ENCODE data around the gene PODN. TPM values are rescaled to one million over a fixed set of nuclear protein-coding genes. Genes with fewer than 3 reads are reported as not detected.

PODN gene
- total and polyA plus RNA-seq, 2 of the 4 experiments (the other 2 are of a cell fraction), result 0.54 to 6.2 TPM

DNA sequence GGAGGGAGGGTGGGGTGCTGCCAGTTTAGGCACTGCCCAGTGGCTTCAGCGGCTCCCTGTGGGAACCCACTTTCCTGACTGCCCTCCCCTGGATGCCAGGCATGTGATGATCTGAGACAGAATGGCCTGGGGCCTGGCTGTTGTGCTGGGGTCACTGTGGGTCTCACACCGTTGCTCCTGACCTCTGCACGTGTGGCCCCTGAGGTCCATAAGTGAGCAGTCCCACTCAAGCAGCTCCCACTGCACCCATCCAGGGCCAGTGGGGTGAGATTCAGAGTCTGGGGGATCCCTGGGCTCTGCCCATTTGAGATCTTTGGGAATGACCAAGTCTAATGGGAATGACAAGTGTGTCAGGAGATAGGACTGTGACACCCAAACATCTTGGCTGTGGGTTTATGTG lies 18.0 kb downstream of the PODN start:
- no peak overlapping the region for H3K23ac ChIP-seq (ENCODE audit: low read depth, low read length)
- no peak overlapping the region for H2BK5ac ChIP-seq (ENCODE audit: low read depth, low read length, poor library complexity, severe bottlenecking)
- no peak overlapping the region for H3K14ac ChIP-seq (replicated peaks; ENCODE audit: low read depth, low read length)
- in situ Hi-C loops (cut with MboI; ENCODE audit: low sequenced_read_pairs) (no loop called here), dilution Hi-C loops (cut with HindIII; ENCODE audit: low sequenced_read_pairs, unreplicated experiment) (no loop called here), intact Hi-C loops (cut with micrococcal nuclease) (no loop called here)
- no peak overlapping the region for H3K27ac ChIP-seq (ENCODE audit: insufficient read depth, low read length)
- no peak overlapping the region for H3K4me2 ChIP-seq (ENCODE audit: low read depth, low read length)
- no peak overlapping the region for H3K9ac ChIP-seq (ENCODE audit: low read depth, low read length)
- no peaks in the 10 kb centered on the region for H3K9me3 ChIP-seq (ENCODE audit: control insufficient read depth, insufficient read depth, low read length)
- CTCF ChIA-PET, result no interaction called here
- no TSS peak for BruUV-seq (replicated peaks)
- H2BK15ac ChIP-seq (ENCODE audit: low read depth, low read length), result no peak overlapping the region
- H3K9me1 ChIP-seq (ENCODE audit: insufficient read depth, low read length), result no peaks in the 10 kb centered on the region; the same call in 1 of the 2 replicates
- H3K79me1 ChIP-seq (ENCODE audit: low read depth in 1 of 2, low read length in 2 of 2), result no peaks in the 10 kb centered on the region
- H3K4me1 ChIP-seq (ENCODE audit: control insufficient read depth, insufficient read depth, low read length), result no peaks in the 10 kb centered on the region
- H3K56ac ChIP-seq (ENCODE audit: extremely low read depth, insufficient read depth, low read length), result no peak overlapping the region
- no peak overlapping the region for H4K5ac ChIP-seq (ENCODE audit: low read depth, low read length)
- H4K8ac ChIP-seq (ENCODE audit: low read depth in 2 of 2, low read length in 2 of 2), result no peak overlapping the region
- H4K91ac ChIP-seq (ENCODE audit: insufficient read depth, low read depth, low read length), result no peak overlapping the region
- no CpG with 5 or more reads among the region's 3 CpGs for WGBS, 2 experiments (ENCODE audit: extremely low coverage in 2 of 2, insufficient read length in 1 of 2)
- H2AFZ ChIP-seq (replicated peaks; ENCODE audit: low read length, poor library complexity), result no peak overlapping the region
- H3K36me3 ChIP-seq (ENCODE audit: control insufficient read depth, insufficient read depth, low read length), result peaks cover 35% of the 10 kb centered on the region
- no peak overlapping the region for H2BK120ac ChIP-seq (ENCODE audit: low read depth, low read length)
- no peak overlapping the region for H2AK5ac ChIP-seq (ENCODE audit: low read depth, low read length)
- no peak for ATAC-seq (ENCODE audit: low read depth)
- H2BK20ac ChIP-seq (ENCODE audit: low read depth, low read length), result no peak overlapping the region
- no peaks in the 10 kb centered on the region for H3K27me3 ChIP-seq (ENCODE audit: control insufficient read depth, insufficient read depth, low read length)
- DNase-seq, result no peak
- H3K18ac ChIP-seq (ENCODE audit: low read depth, low read length), result no peak overlapping the region
- no peak overlapping the region for H3K4ac ChIP-seq (ENCODE audit: low read depth, low read length)
- H3K4me3 ChIP-seq (ENCODE audit: insufficient read depth, low read depth, low read length), result no peak overlapping the region
- H4K20me1 ChIP-seq (ENCODE audit: insufficient read depth, low read length), result no peaks in the 10 kb centered on the region
- POLR2A ChIA-PET (ENCODE audit: unreplicated experiment), result interaction anchor here (0.6 kb wide), 1 partner anchor 568 kb away, joined by 8 read pairs; no protein-coding TSS in a partner anchor
- TF ChIP-seq FOS (IDR thresholded peaks at IDR 0.05; ENCODE audit: low read depth, low read length), result no peak
- TF ChIP-seq, protein P1, sequence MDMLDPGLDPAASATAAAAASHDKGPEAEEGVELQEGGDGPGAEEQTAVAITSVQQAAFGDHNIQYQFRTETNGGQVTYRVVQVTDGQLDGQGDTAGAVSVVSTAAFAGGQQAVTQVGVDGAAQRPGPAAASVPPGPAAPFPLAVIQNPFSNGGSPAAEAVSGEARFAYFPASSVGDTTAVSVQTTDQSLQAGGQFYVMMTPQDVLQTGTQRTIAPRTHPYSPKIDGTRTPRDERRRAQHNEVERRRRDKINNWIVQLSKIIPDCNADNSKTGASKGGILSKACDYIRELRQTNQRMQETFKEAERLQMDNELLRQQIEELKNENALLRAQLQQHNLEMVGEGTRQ (IDR thresholded peaks at IDR 0.05; ENCODE audit: low read depth, low read length), result no peak
- TF ChIP-seq MAZ (IDR thresholded peaks at IDR 0.05; ENCODE audit: borderline replicate concordance, low read depth, low read length), result no peak
- no peak for TF ChIP-seq POLR2A (IDR thresholded peaks at IDR 0.05; ENCODE audit: low read depth, low read length)
- no peak for TF ChIP-seq CEBPB (IDR thresholded peaks at IDR 0.05; ENCODE audit: low read depth, low read length)
- no peak for TF ChIP-seq NFE2L2 (IDR thresholded peaks at IDR 0.05; ENCODE audit: low read depth, low read length)
- TF ChIP-seq, protein P2, sequence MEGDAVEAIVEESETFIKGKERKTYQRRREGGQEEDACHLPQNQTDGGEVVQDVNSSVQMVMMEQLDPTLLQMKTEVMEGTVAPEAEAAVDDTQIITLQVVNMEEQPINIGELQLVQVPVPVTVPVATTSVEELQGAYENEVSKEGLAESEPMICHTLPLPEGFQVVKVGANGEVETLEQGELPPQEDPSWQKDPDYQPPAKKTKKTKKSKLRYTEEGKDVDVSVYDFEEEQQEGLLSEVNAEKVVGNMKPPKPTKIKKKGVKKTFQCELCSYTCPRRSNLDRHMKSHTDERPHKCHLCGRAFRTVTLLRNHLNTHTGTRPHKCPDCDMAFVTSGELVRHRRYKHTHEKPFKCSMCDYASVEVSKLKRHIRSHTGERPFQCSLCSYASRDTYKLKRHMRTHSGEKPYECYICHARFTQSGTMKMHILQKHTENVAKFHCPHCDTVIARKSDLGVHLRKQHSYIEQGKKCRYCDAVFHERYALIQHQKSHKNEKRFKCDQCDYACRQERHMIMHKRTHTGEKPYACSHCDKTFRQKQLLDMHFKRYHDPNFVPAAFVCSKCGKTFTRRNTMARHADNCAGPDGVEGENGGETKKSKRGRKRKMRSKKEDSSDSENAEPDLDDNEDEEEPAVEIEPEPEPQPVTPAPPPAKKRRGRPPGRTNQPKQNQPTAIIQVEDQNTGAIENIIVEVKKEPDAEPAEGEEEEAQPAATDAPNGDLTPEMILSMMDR (conservative IDR thresholded peaks at IDR 0.05; ENCODE audit: low read depth, low read length), result no peak
- TF ChIP-seq BHLHE40 (IDR thresholded peaks at IDR 0.05; ENCODE audit: low read depth, low read length), result no peak
- no peak for TF ChIP-seq MAFK (IDR thresholded peaks at IDR 0.05; ENCODE audit: low read depth, low read length)
- TF ChIP-seq RFX5 (IDR thresholded peaks at IDR 0.05; ENCODE audit: low read depth, low read length), result no peak
- no peak for TF ChIP-seq SMC3 (IDR thresholded peaks at IDR 0.05; ENCODE audit: low read depth, low read length)
- no peak for TF ChIP-seq RAD21 (IDR thresholded peaks at IDR 0.05; ENCODE audit: low read length)
- TF ChIP-seq RCOR1 (IDR thresholded peaks at IDR 0.05; ENCODE audit: insufficient replicate concordance, low read length), result no peak
- no peak for TF ChIP-seq MXI1 (IDR thresholded peaks at IDR 0.05; ENCODE audit: borderline replicate concordance, low read depth, low read length)
- H2AK9ac ChIP-seq (replicated peaks; ENCODE audit: low read depth, low read length, poor library complexity), result no peak overlapping the region
